SK-N-SH treated with all-trans-retinoic acid at 6 μM for 48 hours (cell line): ENCODE measurements around the gene PAK5.

Source experiments
- ATAC-seq: fragments of 200-7000 bp; cut with Tn5 transposase; 3 replicates; pipeline ENCODE4 v1.9.1; 2020; ENCODE audit warnings: mild to moderate bottlenecking, moderate library complexity
- ESRRG ChIP-seq: fragments of 250-450 bp; sonication (Bioruptor Pico); IDR thresholded peaks from 2 replicates; pipeline ENCODE4 v1.6.1; 2021; ENCODE audit warnings: mild to moderate bottlenecking
- GLIS3 ChIP-seq: fragments of 250-450 bp; sonication (Bioruptor Pico); IDR thresholded peaks from 2 replicates; pipeline ENCODE4 v1.5.0; 2020; ENCODE audit warnings: mild to moderate bottlenecking, moderate library complexity
- ISL1 ChIP-seq: fragments of 250-450 bp; sonication (Bioruptor Pico); IDR thresholded peaks from 2 replicates; pipeline ENCODE4 v2.1.2; 2022; ENCODE audit warnings: mild to moderate bottlenecking, moderate library complexity
- PPARA ChIP-seq: fragments of 250-450 bp; sonication (Bioruptor Pico); IDR thresholded peaks from 2 replicates; pipeline ENCODE4 v1.5.0; 2020; ENCODE audit warnings: mild to moderate bottlenecking, borderline replicate concordance
- RARB ChIP-seq: fragments of 250-450 bp; sonication (Bioruptor Pico); IDR thresholded peaks from 2 replicates; pipeline ENCODE4 v1.8.0; 2021; ENCODE audit warnings: mild to moderate bottlenecking, moderate library complexity
- SNAI2 ChIP-seq: fragments of 250-450 bp; sonication (Bioruptor Pico); IDR thresholded peaks from 2 replicates; pipeline ENCODE4 v1.5.0; 2020; ENCODE audit warnings: mild to moderate bottlenecking, moderate library complexity
- TCF4 ChIP-seq: fragments of 250-450 bp; sonication (Bioruptor Pico); IDR thresholded peaks from 2 replicates; pipeline ENCODE4 v1.8.0; 2021; ENCODE audit warnings: mild to moderate bottlenecking, moderate library complexity, borderline replicate concordance
- TOX ChIP-seq: fragments of 250-450 bp; sonication (Bioruptor Pico); IDR thresholded peaks from 2 replicates; pipeline ENCODE4 v1.8.0; 2021; ENCODE audit warnings: mild to moderate bottlenecking, moderate library complexity, borderline replicate concordance
- ZFP3 ChIP-seq: fragments of 250-450 bp; sonication (Bioruptor Pico); IDR thresholded peaks from 2 replicates; pipeline ENCODE4 v1.5.0; 2020; ENCODE audit warnings: mild to moderate bottlenecking, moderate library complexity
- ZFP30 ChIP-seq: fragments of 450-650 bp; formaldehyde crosslinking; IDR thresholded peaks from 2 replicates; pipeline ENCODE4 v1.5.0; 2022; ENCODE audit warnings: mild to moderate bottlenecking, moderate library complexity
- ZNF565 ChIP-seq: fragments of 450-650 bp; formaldehyde crosslinking; conservative IDR thresholded peaks from 2 replicates; pipeline ENCODE4 v1.5.0; 2020; ENCODE audit warnings: low read depth, mild to moderate bottlenecking, moderate library complexity
- ZNF70 ChIP-seq: fragments of 450-650 bp; formaldehyde crosslinking; IDR thresholded peaks from 2 replicates; pipeline ENCODE4 v1.5.0; 2020; ENCODE audit warnings: mild to moderate bottlenecking, moderate library complexity
- ZNF8 ChIP-seq: fragments of 450-650 bp; formaldehyde crosslinking; IDR thresholded peaks from 2 replicates; pipeline ENCODE4 v1.5.0; 2020; ENCODE audit warnings: mild to moderate bottlenecking, moderate library complexity
- TF ChIP-seq, protein P1 (sequence below): fragments of 250-450 bp; sonication (Bioruptor Pico); IDR thresholded peaks from 2 replicates; pipeline ENCODE4 v1.8.0; 2021; ENCODE audit warnings: low read depth, mild to moderate bottlenecking, moderate library complexity, borderline replicate concordance
- TF ChIP-seq, protein P2 (sequence below): fragments of 250-450 bp; sonication (Bioruptor Pico); IDR thresholded peaks from 2 replicates; pipeline ENCODE4 v1.5.0; 2020; ENCODE audit warnings: mild to moderate bottlenecking, moderate library complexity
- TF ChIP-seq, protein P3 (sequence below): fragments of 250-450 bp; sonication (Bioruptor Pico); IDR thresholded peaks from 2 replicates; pipeline ENCODE4 v1.5.1; 2021; ENCODE audit warnings: mild to moderate bottlenecking, moderate library complexity
- TF ChIP-seq, protein P4 (sequence below): fragments of 250-450 bp; sonication (Bioruptor Pico); IDR thresholded peaks from 2 replicates; pipeline ENCODE4 v1.5.1; 2020; ENCODE audit warnings: low read depth, mild to moderate bottlenecking, moderate library complexity

Gene PAK5

DNA sequence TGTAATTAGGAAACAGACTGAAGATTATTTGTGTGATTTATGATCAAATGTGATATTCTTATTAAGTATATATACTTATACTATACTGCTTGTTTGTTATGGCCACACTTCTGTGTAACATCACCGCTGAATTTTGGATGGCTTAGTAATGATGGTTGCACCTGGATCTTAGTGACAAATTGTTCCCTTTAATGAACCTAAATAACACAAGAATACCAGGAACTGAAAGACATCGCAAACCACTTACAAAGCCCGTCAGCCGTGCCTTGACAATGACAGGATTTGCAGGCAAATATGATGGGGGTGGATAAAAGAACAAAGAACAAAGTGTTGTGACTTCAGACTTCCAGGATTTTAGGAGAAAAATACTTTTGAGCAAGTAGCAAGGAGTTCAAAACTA lies 257.4 kb downstream of the PAK5 start:
- no peak for ATAC-seq
- TF ChIP-seq ZNF70 = no peak
- TF ChIP-seq ZFP3 (CRISPR knock-in tag) = no peak
- no peak for TF ChIP-seq ZNF8
- no peak for TF ChIP-seq RARB (CRISPR knock-in tag)
- TF ChIP-seq, protein P1, sequence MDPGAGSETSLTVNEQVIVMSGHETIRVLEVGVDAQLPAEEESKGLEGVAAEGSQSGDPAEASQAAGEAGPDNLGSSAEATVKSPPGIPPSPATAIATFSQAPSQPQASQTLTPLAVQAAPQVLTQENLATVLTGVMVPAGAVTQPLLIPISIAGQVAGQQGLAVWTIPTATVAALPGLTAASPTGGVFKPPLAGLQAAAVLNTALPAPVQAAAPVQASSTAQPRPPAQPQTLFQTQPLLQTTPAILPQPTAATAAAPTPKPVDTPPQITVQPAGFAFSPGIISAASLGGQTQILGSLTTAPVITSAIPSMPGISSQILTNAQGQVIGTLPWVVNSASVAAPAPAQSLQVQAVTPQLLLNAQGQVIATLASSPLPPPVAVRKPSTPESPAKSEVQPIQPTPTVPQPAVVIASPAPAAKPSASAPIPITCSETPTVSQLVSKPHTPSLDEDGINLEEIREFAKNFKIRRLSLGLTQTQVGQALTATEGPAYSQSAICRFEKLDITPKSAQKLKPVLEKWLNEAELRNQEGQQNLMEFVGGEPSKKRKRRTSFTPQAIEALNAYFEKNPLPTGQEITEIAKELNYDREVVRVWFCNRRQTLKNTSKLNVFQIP (CRISPR knock-in tag) = no peak
- TF ChIP-seq ESRRG (CRISPR knock-in tag) = no peak
- TF ChIP-seq, protein P2, sequence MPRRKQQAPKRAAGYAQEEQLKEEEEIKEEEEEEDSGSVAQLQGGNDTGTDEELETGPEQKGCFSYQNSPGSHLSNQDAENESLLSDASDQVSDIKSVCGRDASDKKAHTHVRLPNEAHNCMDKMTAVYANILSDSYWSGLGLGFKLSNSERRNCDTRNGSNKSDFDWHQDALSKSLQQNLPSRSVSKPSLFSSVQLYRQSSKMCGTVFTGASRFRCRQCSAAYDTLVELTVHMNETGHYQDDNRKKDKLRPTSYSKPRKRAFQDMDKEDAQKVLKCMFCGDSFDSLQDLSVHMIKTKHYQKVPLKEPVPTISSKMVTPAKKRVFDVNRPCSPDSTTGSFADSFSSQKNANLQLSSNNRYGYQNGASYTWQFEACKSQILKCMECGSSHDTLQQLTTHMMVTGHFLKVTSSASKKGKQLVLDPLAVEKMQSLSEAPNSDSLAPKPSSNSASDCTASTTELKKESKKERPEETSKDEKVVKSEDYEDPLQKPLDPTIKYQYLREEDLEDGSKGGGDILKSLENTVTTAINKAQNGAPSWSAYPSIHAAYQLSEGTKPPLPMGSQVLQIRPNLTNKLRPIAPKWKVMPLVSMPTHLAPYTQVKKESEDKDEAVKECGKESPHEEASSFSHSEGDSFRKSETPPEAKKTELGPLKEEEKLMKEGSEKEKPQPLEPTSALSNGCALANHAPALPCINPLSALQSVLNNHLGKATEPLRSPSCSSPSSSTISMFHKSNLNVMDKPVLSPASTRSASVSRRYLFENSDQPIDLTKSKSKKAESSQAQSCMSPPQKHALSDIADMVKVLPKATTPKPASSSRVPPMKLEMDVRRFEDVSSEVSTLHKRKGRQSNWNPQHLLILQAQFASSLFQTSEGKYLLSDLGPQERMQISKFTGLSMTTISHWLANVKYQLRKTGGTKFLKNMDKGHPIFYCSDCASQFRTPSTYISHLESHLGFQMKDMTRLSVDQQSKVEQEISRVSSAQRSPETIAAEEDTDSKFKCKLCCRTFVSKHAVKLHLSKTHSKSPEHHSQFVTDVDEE (CRISPR knock-in tag) = no peak
- TF ChIP-seq ISL1 (CRISPR knock-in tag) = no peak
- TF ChIP-seq ZFP30 = no peak
- TF ChIP-seq SNAI2 (CRISPR knock-in tag) = no peak
- no peak for TF ChIP-seq TCF4
- TF ChIP-seq, protein P3, sequence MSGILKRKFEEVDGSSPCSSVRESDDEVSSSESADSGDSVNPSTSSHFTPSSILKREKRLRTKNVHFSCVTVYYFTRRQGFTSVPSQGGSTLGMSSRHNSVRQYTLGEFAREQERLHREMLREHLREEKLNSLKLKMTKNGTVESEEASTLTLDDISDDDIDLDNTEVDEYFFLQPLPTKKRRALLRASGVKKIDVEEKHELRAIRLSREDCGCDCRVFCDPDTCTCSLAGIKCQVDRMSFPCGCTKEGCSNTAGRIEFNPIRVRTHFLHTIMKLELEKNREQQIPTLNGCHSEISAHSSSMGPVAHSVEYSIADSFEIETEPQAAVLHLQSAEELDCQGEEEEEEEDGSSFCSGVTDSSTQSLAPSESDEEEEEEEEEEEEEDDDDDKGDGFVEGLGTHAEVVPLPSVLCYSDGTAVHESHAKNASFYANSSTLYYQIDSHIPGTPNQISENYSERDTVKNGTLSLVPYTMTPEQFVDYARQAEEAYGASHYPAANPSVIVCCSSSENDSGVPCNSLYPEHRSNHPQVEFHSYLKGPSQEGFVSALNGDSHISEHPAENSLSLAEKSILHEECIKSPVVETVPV (CRISPR knock-in tag) = no peak
- TF ChIP-seq PPARA (CRISPR knock-in tag) = no peak
- no peak for TF ChIP-seq GLIS3 (CRISPR knock-in tag)
- TF ChIP-seq TOX (CRISPR knock-in tag) = no peak
- TF ChIP-seq, protein P4, sequence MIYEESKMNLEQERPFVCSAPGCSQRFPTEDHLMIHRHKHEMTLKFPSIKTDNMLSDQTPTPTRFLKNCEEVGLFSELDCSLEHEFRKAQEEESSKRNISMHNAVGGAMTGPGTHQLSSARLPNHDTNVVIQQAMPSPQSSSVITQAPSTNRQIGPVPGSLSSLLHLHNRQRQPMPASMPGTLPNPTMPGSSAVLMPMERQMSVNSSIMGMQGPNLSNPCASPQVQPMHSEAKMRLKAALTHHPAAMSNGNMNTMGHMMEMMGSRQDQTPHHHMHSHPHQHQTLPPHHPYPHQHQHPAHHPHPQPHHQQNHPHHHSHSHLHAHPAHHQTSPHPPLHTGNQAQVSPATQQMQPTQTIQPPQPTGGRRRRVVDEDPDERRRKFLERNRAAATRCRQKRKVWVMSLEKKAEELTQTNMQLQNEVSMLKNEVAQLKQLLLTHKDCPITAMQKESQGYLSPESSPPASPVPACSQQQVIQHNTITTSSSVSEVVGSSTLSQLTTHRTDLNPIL = no peak
- TF ChIP-seq, all 23 proteins: peak for 0

DNA sequence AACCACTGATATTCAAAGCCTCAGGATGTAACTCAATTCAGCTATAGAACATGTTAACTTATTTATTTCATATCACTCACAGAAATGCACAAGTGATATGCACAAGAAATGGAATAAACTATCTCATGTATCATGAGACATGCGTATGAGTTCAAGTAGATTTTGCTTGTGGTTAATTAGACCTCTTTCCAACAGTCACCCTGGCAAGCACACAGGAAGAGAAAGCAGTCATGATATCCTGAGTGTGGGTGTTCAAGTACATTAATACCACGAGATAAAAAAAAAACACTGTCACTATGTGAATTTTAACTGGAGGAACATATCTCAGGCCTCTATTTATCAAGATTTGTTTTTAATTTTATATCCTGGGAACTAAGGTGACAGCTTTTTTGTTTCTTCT lies 260.3 kb downstream of the PAK5 start:
- ATAC-seq = no peak
- TF ChIP-seq ZNF8 (no peak), ZNF565 (CRISPR knock-in tag) (no peak), RARB (CRISPR knock-in tag) (no peak), SNAI2 (CRISPR knock-in tag) (no peak), TOX (CRISPR knock-in tag) (no peak), GLIS3 (CRISPR knock-in tag) (no peak), TCF4 (no peak), ESRRG (CRISPR knock-in tag) (no peak), PPARA (CRISPR knock-in tag) (no peak), ISL1 (CRISPR knock-in tag) (no peak), ZNF70 (no peak)
- TF ChIP-seq, protein P3 (CRISPR knock-in tag) = no peak
- TF ChIP-seq, protein P4 = no peak
- TF ChIP-seq, protein P2 (CRISPR knock-in tag) = no peak
- TF ChIP-seq, all 23 proteins: peak for 0
